Stimulated activated CD4-positive, alpha-beta T cell treated with anti-CD3 and anti-CD28 coated beads, Interleukin-12 subunit alpha, Interleukin-12 subunit beta, amount 100 ng/mL, for 4 hours (primary cell): ENCODE data around the gene COASY.
A peak's percentile ranks its signal among the peaks of the same experiment; 100 is the strongest.
"Not testable (repeated sequence)": the region's sequence is repeated elsewhere in the genome, so short reads cannot be mapped to it uniquely, and the experiment has no call there.

ENCODE experiments used
- DNase-seq: peaks from one replicate; pipeline ENCODE4 v3.0.0-alpha.2; 2020

COASY gene

GRCh38 chr17:42535155-42536047 is 26.5 kb upstream of the COASY start:
- DNase-seq = no peak

- DNase-seq = peak; percentile 83
Measured at GRCh38 chr17:42536048-42536371, 25.9 kb upstream of the COASY start, which contains the start of gene NAGLU. Gene NAGLU (plus strand): TSS chr17:42536241. CDS start chr17:42536273, 32 bp downstream.

- DNase-seq = peak; percentile 73
Measured at GRCh38 chr17:42536372-42537155, 25.4 kb upstream of the COASY start.

- no peak for DNase-seq
Measured at GRCh38 chr17:42537156-42537805, 24.7 kb upstream of the COASY start.

- DNase-seq = no peak
Measured at GRCh38 chr17:42537826-42538451, 24.0 kb upstream of the COASY start.

GRCh38 chr17:42538482-42538881 is 23.5 kb upstream of the COASY start:
- DNase-seq = no peak

- DNase-seq = not testable (repeated sequence)
Measured at GRCh38 chr17:42540558-42540957, 21.4 kb upstream of the COASY start.

- no peak for DNase-seq
Measured at GRCh38 chr17:42541041-42541833, 20.7 kb upstream of the COASY start.

GRCh38 chr17:42543190-42544079 is 18.5 kb upstream of the COASY start:
- DNase-seq = no peak

GRCh38 chr17:42544874-42545283 is 17.1 kb upstream of the COASY start:
- no peak for DNase-seq

GRCh38 chr17:42545755-42546505 is 16.0 kb upstream of the COASY start:
- DNase-seq = not testable (repeated sequence)

- DNase-seq = no peak
Measured at GRCh38 chr17:42547001-42547461, 14.9 kb upstream of the COASY start.

- no peak for DNase-seq
Measured at GRCh38 chr17:42547698-42548069, 14.3 kb upstream of the COASY start.

- DNase-seq = peak; percentile 80
Measured at GRCh38 chr17:42548070-42548837, 13.7 kb upstream of the COASY start.

GRCh38 chr17:42548993-42549755 is 12.8 kb upstream of the COASY start:
- no peak for DNase-seq

GRCh38 chr17:42552736-42553135 is 9.2 kb upstream of the COASY start, which contains the start of gene HSD17B1:
Gene HSD17B1 (plus strand): TSS chr17:42552923. CDS start chr17:42552934, 11 bp downstream.
- DNase-seq = not testable (repeated sequence)

GRCh38 chr17:42553161-42553818 is 8.7 kb upstream of the COASY start:
- no peak for DNase-seq

- no peak for DNase-seq
Measured at GRCh38 chr17:42553866-42554249, 8.1 kb upstream of the COASY start.
